HepG2 (cell line): Measurements from ENCODE around the gene UBE2G2. TPM values are rescaled to one million over a fixed set of nuclear protein-coding genes. Genes with fewer than 3 reads are reported as not detected.

Source experiments
- ATAC-seq: fragments of 200-7000 bp; cut with Tn5 transposase; 3 replicates; pipeline ENCODE4 v1.9.1; 2020; ENCODE audit warnings: mild to moderate bottlenecking, moderate library complexity
- BruUV-seq: library from RNA; stranded (reverse); fragments of 400-500 nt; replicated peaks from 2 replicates; lab custom pipeline; 2021; lab: Mats Ljungman, UMichigan
- CTCF ChIA-PET: fragments of 300-600 bp; formaldehyde crosslinking; extraction: SDS; loops from one replicate; lab custom pipeline; 2021; ENCODE audit warnings: low total read pairs, inconsistent platforms, low intra/inter-chr PET ratio; lab: Yijun Ruan, JAX
- POLR2A ChIA-PET: fragments of 350-600 bp; sonication (Branson Sonifier 250); formaldehyde crosslinking; loops from one replicate; lab custom pipeline; 2020; ENCODE audit warnings: antibody characterized with exemption, inconsistent platforms; lab: Yijun Ruan, JAX
- DNase-seq: peaks from one replicate; pipeline ENCODE4 v3.0.0-alpha.2; 2015; ENCODE audit warnings: low spot score
- FAIRE-seq: peaks from 3 replicates; lab custom pipeline; 2011; peaks lifted over from hg19 to GRCh38; lab: Jason Lieb, UNC
- H2AFZ ChIP-seq: one replicate; pipeline ENCODE4 v1.6.1; 2011; ENCODE audit warnings: low read length, inconsistent platforms
- H3K27ac ChIP-seq: fragments of 300-600 bp; 3 replicates; pipeline ENCODE4 v1.8.0; 2011; ENCODE audit warnings: mixed run types, mild to moderate bottlenecking, mixed read lengths, low read length, inconsistent platforms; ENCODE audit not compliant: insufficient read depth; ENCODE audit errors: extremely low read length
- H3K27me3 ChIP-seq, 2 experiments: fragments of 200-600 bp in 1 of 2; 2 replicates in 1 of 2; 3 replicates in 1 of 2; pipeline versions ENCODE4 v1.6.0 to v1.8.0; 2011; ENCODE audit warnings: low read length in 2 of 2, mild to moderate bottlenecking in 2 of 2, moderate library complexity in 2 of 2, inconsistent platforms in 1 of 2; ENCODE audit not compliant: insufficient read depth in 2 of 2, control insufficient read depth in 1 of 2
- H3K36me3 ChIP-seq, 2 experiments: fragments of 200-600 bp in 1 of 2; replicated peaks in 1 of 2; 2 replicates in 1 of 2; 3 replicates in 1 of 2; pipeline versions ENCODE4 v1.5.1 to v1.8.0; 2011; ENCODE audit warnings: low read length in 2 of 2, inconsistent platforms in 1 of 2; ENCODE audit not compliant: insufficient read depth in 2 of 2, control insufficient read depth in 1 of 2
- H3K4me1 ChIP-seq: 2 replicates; pipeline ENCODE4 v1.5.1; 2012; ENCODE audit warnings: low read length, inconsistent platforms; ENCODE audit not compliant: insufficient read depth
- H3K4me2 ChIP-seq: 2 replicates; pipeline ENCODE4 v1.6.0; 2011; ENCODE audit warnings: low read depth, low read length, inconsistent platforms
- H3K4me3 ChIP-seq, 3 experiments: fragments of 200-600 bp in 1 of 3; sonication (generic), shearing (Covaris generic) in 1 of 3; replicated peaks in 1 of 3; 2 replicates each; pipeline ENCODE4 v1.5.1; 2011 to 2016; ENCODE audit warnings: low read length in 3 of 3, inconsistent platforms in 2 of 3, low read depth in 2 of 3, mild to moderate bottlenecking in 2 of 3, control low read depth in 1 of 3, mixed read lengths in 1 of 3; ENCODE audit not compliant: insufficient read depth in 1 of 3
- H3K79me2 ChIP-seq: one replicate; pipeline ENCODE4 v1.6.1; 2011; ENCODE audit warnings: low read length, inconsistent platforms; ENCODE audit not compliant: insufficient read depth
- H3K9ac ChIP-seq: 2 replicates; pipeline ENCODE4 v1.6.0; 2011; ENCODE audit warnings: mild to moderate bottlenecking, low read depth, low read length, inconsistent platforms; ENCODE audit not compliant: insufficient read depth
- H3K9me3 ChIP-seq: 2 replicates; pipeline ENCODE4 v1.5.1; 2012; ENCODE audit warnings: mild to moderate bottlenecking, low read length
- H4K20me1 ChIP-seq: 2 replicates; pipeline ENCODE4 v1.6.0; 2011; ENCODE audit warnings: inconsistent platforms, mild to moderate bottlenecking, low read length, moderate library complexity; ENCODE audit not compliant: insufficient read depth
- NFYB ChIP-seq: sonication (generic); formaldehyde crosslinking; IDR thresholded peaks from 2 replicates; pipeline ENCODE4 v1.4.0; 2020; ENCODE audit warnings: missing genetic modification reagents
- TCF7L2 ChIP-seq: IDR thresholded peaks from 2 replicates; pipeline ENCODE4 v1.6.1; 2011; ENCODE audit warnings: mild to moderate bottlenecking, low read depth, low read length, moderate library complexity
- THRA ChIP-seq: sonication (generic); formaldehyde crosslinking; IDR thresholded peaks from 2 replicates; pipeline ENCODE4 v1.4.0; 2020; ENCODE audit warnings: missing genetic modification reagents, borderline replicate concordance
- ZNF501 ChIP-seq: sonication (generic); formaldehyde crosslinking; IDR thresholded peaks from 2 replicates; pipeline ENCODE4 v1.5.1; 2020; ENCODE audit warnings: mild to moderate bottlenecking, moderate library complexity, missing genetic modification reagents
- WGBS: methylation state at CpG from one replicate; pipeline ENCODE4 v1.1.6; 2017; ENCODE audit warnings: low lambda C conversion rate; 5-methylcytosine and 5-hydroxymethylcytosine counted together
- in situ Hi-C: cut with HindIII; loops from 2 replicates; pipeline ENCODE4 v1.10.0; 2017; ENCODE audit warnings: low pct_unique_long_range_greater_than_20kb; ENCODE audit not compliant: extremely low pct_ligation_motif_present
- intact Hi-C: fragments of 100-400 bp; cut with micrococcal nuclease; formaldehyde crosslinking; loops from one replicate; pipeline ENCODE4 v1.10.0; 2022; ENCODE audit not compliant: unreplicated experiment
- polyA plus RNA-seq, 8 experiments: library from polyadenylated mRNA; depleted of rRNA in 3 of 8; stranded (reverse) in 7 of 8; unstranded in 1 of 8; fragments of >200 nt; fragmentation: Illumina TruSeq in 4 of 8; extraction: Trizol in 4 of 8; gene quantifications; 2 replicates each; pipeline versions ENCODE4 v1.2.1 to v1.2.3, GENCODE V29; 2011 to 2016; ENCODE audit warnings: low read depth in 4 of 8, missing spikeins in 1 of 8, mixed read lengths in 1 of 8; ENCODE audit not compliant: insufficient read depth in 1 of 8
- total RNA-seq, 5 experiments: library from RNA; depleted of rRNA; stranded (reverse); fragments of >200 nt; fragmentation: Illumina TruSeq; extraction: Trizol; gene quantifications; 2 replicates each; pipeline ENCODE4 v1.2.3, GENCODE V29; 2016; ENCODE audit warnings: low read depth in 1 of 5
- TF ChIP-seq, protein P1 (sequence below): sonication (generic); formaldehyde crosslinking; IDR thresholded peaks from 2 replicates; pipeline ENCODE4 v1.8.0; 2022; ENCODE audit warnings: mild to moderate bottlenecking, missing genetic modification reagents, moderate library complexity

The UBE2G2 gene
- total and polyA plus RNA-seq, 2 of the 13 experiments (the other 11 are each of a cell fraction or from before 2014, with no cell fraction given): 55.4 to 92.0 TPM

GRCh38 chr21:44780767-44781459 is 20.7 kb downstream of the UBE2G2 start (continued):
- no peak for TF ChIP-seq TCF7L2

DNA sequence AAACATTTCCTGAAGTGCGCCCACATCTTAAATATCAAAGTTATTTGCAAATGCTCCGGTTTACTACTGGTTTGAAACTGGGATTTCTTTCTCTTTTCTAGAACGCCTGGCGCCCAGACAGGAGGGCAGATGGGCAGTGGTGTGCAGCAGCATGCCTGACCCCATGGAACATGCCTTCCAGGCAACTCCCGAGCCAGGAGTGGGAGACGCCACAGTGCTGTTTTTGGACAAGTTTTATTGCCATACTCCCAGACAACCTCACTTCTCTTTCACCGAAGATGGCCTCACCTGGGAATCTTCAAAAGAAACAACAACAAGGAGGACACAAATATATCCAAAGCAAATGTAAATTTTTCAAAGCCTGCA is 21.5 kb downstream of the UBE2G2 start:
- Histone ChIP-seq H3K9me3 (no peaks in the 10 kb centered on the region), H3K79me2 (peaks cover 21% of the 10 kb centered on the region), H3K4me3 (no peak overlapping the region), H2AFZ (no peak overlapping the region), H3K4me1 (peaks cover 29% of the 10 kb centered on the region), H3K27me3 (no peaks in the 10 kb centered on the region), H3K9ac (no peak overlapping the region), H3K4me2 (no peak overlapping the region), H4K20me1 (no peaks in the 10 kb centered on the region; the same call in 1 of the 2 replicates), H3K36me3 (peaks cover 12 to 46% of the 10 kb centered on the region in 2 experiments), H3K27ac (no peak overlapping the region)
- FAIRE-seq (no peak), DNase-seq (no peak), ATAC-seq (no peak)
- in situ Hi-C loops (no loop called here), intact Hi-C loops (no loop called here)
- TF ChIP-seq ZNF501: no peak
- no peak for TF ChIP-seq NFYB
- no peak for TF ChIP-seq THRA (CRISPR knock-in tag)
- TF ChIP-seq, protein P1, sequence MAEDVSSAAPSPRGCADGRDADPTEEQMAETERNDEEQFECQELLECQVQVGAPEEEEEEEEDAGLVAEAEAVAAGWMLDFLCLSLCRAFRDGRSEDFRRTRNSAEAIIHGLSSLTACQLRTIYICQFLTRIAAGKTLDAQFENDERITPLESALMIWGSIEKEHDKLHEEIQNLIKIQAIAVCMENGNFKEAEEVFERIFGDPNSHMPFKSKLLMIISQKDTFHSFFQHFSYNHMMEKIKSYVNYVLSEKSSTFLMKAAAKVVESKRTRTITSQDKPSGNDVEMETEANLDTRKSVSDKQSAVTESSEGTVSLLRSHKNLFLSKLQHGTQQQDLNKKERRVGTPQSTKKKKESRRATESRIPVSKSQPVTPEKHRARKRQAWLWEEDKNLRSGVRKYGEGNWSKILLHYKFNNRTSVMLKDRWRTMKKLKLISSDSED (CRISPR knock-in tag): no peak
- BruUV-seq: no TSS peak
- 97% methylated on average over 7 of the region's 7 CpGs for WGBS
- POLR2A ChIA-PET: no interaction called here
- CTCF ChIA-PET: no interaction called here
